ENCODE data around the gene MORN1.

Gene MORN1

GRCh38 chr1:2422523-2422922, 31.2 kb upstream of the MORN1 start:
- Histone ChIP-seq H3K9me3 (ENCODE audit: control insufficient read depth, insufficient read depth, low read depth, low read length) (peaks cover 6% of the 10 kb centered on the region; the same call in 1 of the 2 replicates), H3K4me1 (ENCODE audit: control insufficient read depth, insufficient read depth, low read length) (no peaks in the 10 kb centered on the region), H3K27me3 (ENCODE audit: control insufficient read depth, insufficient read depth, low read length) (peaks cover 16% of the 10 kb centered on the region; the same call in 1 of the 2 replicates), H3K4me3 (ENCODE audit: low read depth, low read length) (no peak overlapping the region), H3K27ac (ENCODE audit: low read depth, low read length) (no peak overlapping the region), H3K9ac (ENCODE audit: low read length) (no peak overlapping the region), H3K36me3 (ENCODE audit: control insufficient read depth, insufficient read depth, low read length) (no peaks in the 10 kb centered on the region)

GRCh38 chr1:2419416-2419815, 28.1 kb upstream of the MORN1 start:
- Histone ChIP-seq H3K4me3 (ENCODE audit: low read depth, low read length) (no peak overlapping the region), H3K27me3 (ENCODE audit: control insufficient read depth, insufficient read depth, low read length) (peaks cover 19% of the 10 kb centered on the region; the same call in 1 of the 2 replicates), H3K4me1 (ENCODE audit: control insufficient read depth, insufficient read depth, low read length) (no peaks in the 10 kb centered on the region), H3K27ac (ENCODE audit: low read depth, low read length) (no peak overlapping the region), H3K36me3 (ENCODE audit: control insufficient read depth, insufficient read depth, low read length) (no peaks in the 10 kb centered on the region), H3K9ac (ENCODE audit: low read length) (no peak overlapping the region), H3K9me3 (ENCODE audit: control insufficient read depth, insufficient read depth, low read depth, low read length) (peaks cover 6% of the 10 kb centered on the region; the same call in 1 of the 2 replicates)

GRCh38 chr1:2418791-2419320, 27.5 kb upstream of the MORN1 start:
- Histone ChIP-seq H3K27me3 (ENCODE audit: control insufficient read depth, insufficient read depth, low read length) (peaks cover 19% of the 10 kb centered on the region; the same call in 1 of the 2 replicates), H3K27ac (ENCODE audit: low read depth, low read length) (no peak overlapping the region), H3K4me1 (ENCODE audit: control insufficient read depth, insufficient read depth, low read length) (peaks cover 5% of the 10 kb centered on the region), H3K9me3 (ENCODE audit: control insufficient read depth, insufficient read depth, low read depth, low read length) (peaks cover 6% of the 10 kb centered on the region; the same call in 1 of the 2 replicates), H3K9ac (ENCODE audit: low read length) (no peak overlapping the region), H3K36me3 (ENCODE audit: control insufficient read depth, insufficient read depth, low read length) (no peaks in the 10 kb centered on the region), H3K4me3 (ENCODE audit: low read depth, low read length) (no peak overlapping the region)

GRCh38 chr1:2417833-2418225, 26.5 kb upstream of the MORN1 start:
- H3K9ac ChIP-seq (ENCODE audit: low read length) = no peak overlapping the region
- H3K27me3 ChIP-seq (ENCODE audit: control insufficient read depth, insufficient read depth, low read length) = peaks cover 19% of the 10 kb centered on the region; the same call in 1 of the 2 replicates
- no peak overlapping the region for H3K27ac ChIP-seq (ENCODE audit: low read depth, low read length)
- H3K36me3 ChIP-seq (ENCODE audit: control insufficient read depth, insufficient read depth, low read length) = no peaks in the 10 kb centered on the region
- H3K4me3 ChIP-seq (ENCODE audit: low read depth, low read length) = no peak overlapping the region
- H3K4me1 ChIP-seq (ENCODE audit: control insufficient read depth, insufficient read depth, low read length) = peaks cover 10% of the 10 kb centered on the region
- no peaks in the 10 kb centered on the region for H3K9me3 ChIP-seq (ENCODE audit: control insufficient read depth, insufficient read depth, low read depth, low read length)

- H3K27me3 ChIP-seq (ENCODE audit: control insufficient read depth, insufficient read depth, low read length) = peaks cover 19% of the 10 kb centered on the region; the same call in 1 of the 2 replicates
- H3K27ac ChIP-seq (ENCODE audit: low read depth, low read length) = no peak overlapping the region
- no peaks in the 10 kb centered on the region for H3K9me3 ChIP-seq (ENCODE audit: control insufficient read depth, insufficient read depth, low read depth, low read length)
- H3K9ac ChIP-seq (ENCODE audit: low read length) = no peak overlapping the region
- peaks cover 10% of the 10 kb centered on the region for H3K4me1 ChIP-seq (ENCODE audit: control insufficient read depth, insufficient read depth, low read length)
- no peak overlapping the region for H3K4me3 ChIP-seq (ENCODE audit: low read depth, low read length)
- no peaks in the 10 kb centered on the region for H3K36me3 ChIP-seq (ENCODE audit: control insufficient read depth, insufficient read depth, low read length)
Measured at GRCh38 chr1:2417083-2417832, 25.9 kb upstream of the MORN1 start.

- Histone ChIP-seq H3K27ac (ENCODE audit: low read depth, low read length) (no peak overlapping the region), H3K9me3 (ENCODE audit: control insufficient read depth, insufficient read depth, low read depth, low read length) (no peaks in the 10 kb centered on the region), H3K4me1 (ENCODE audit: control insufficient read depth, insufficient read depth, low read length) (peaks cover 10% of the 10 kb centered on the region), H3K4me3 (ENCODE audit: low read depth, low read length) (no peak overlapping the region), H3K9ac (ENCODE audit: low read length) (no peak overlapping the region), H3K36me3 (ENCODE audit: control insufficient read depth, insufficient read depth, low read length) (no peaks in the 10 kb centered on the region), H3K27me3 (ENCODE audit: control insufficient read depth, insufficient read depth, low read length) (peaks cover 19% of the 10 kb centered on the region; the same call in 1 of the 2 replicates)
Measured at GRCh38 chr1:2416403-2416802, 25.0 kb upstream of the MORN1 start.

- no peak overlapping the region for H3K4me3 ChIP-seq (ENCODE audit: low read depth, low read length)
- H3K27me3 ChIP-seq (ENCODE audit: control insufficient read depth, insufficient read depth, low read length) = peaks cover 19% of the 10 kb centered on the region; the same call in 1 of the 2 replicates
- peaks cover 10% of the 10 kb centered on the region for H3K4me1 ChIP-seq (ENCODE audit: control insufficient read depth, insufficient read depth, low read length)
- H3K9ac ChIP-seq (ENCODE audit: low read length) = no peak overlapping the region
- H3K9me3 ChIP-seq (ENCODE audit: control insufficient read depth, insufficient read depth, low read depth, low read length) = no peaks in the 10 kb centered on the region
- H3K36me3 ChIP-seq (ENCODE audit: control insufficient read depth, insufficient read depth, low read length) = no peaks in the 10 kb centered on the region
- H3K27ac ChIP-seq (ENCODE audit: low read depth, low read length) = no peak overlapping the region
Measured at GRCh38 chr1:2415801-2416208, 24.5 kb upstream of the MORN1 start.

- peaks cover 10% of the 10 kb centered on the region for H3K4me1 ChIP-seq (ENCODE audit: control insufficient read depth, insufficient read depth, low read length)
- H3K27ac ChIP-seq (ENCODE audit: low read depth, low read length) = no peak overlapping the region
- no peaks in the 10 kb centered on the region for H3K9me3 ChIP-seq (ENCODE audit: control insufficient read depth, insufficient read depth, low read depth, low read length)
- peaks cover under 1% of the 10 kb centered on the region; the same call in 1 of the 2 replicates for H3K36me3 ChIP-seq (ENCODE audit: control insufficient read depth, insufficient read depth, low read length)
- H3K4me3 ChIP-seq (ENCODE audit: low read depth, low read length) = no peak overlapping the region
- H3K27me3 ChIP-seq (ENCODE audit: control insufficient read depth, insufficient read depth, low read length) = peaks cover 19% of the 10 kb centered on the region; the same call in 1 of the 2 replicates
- H3K9ac ChIP-seq (ENCODE audit: low read length) = no peak overlapping the region
Measured at GRCh38 chr1:2415337-2415736, 24.0 kb upstream of the MORN1 start.

GRCh38 chr1:2414297-2414958, 23.1 kb upstream of the MORN1 start:
- Histone ChIP-seq H3K9me3 (ENCODE audit: control insufficient read depth, insufficient read depth, low read depth, low read length) (no peaks in the 10 kb centered on the region), H3K9ac (ENCODE audit: low read length) (peak overlapping the region; percentile 42), H3K4me1 (ENCODE audit: control insufficient read depth, insufficient read depth, low read length) (peaks cover 10% of the 10 kb centered on the region), H3K27ac (ENCODE audit: low read depth, low read length) (no peak overlapping the region), H3K4me3 (ENCODE audit: low read depth, low read length) (peak overlapping the region; percentile 86), H3K27me3 (ENCODE audit: control insufficient read depth, insufficient read depth, low read length) (peaks cover 19% of the 10 kb centered on the region; the same call in 1 of the 2 replicates), H3K36me3 (ENCODE audit: control insufficient read depth, insufficient read depth, low read length) (peaks cover 8% of the 10 kb centered on the region)

GRCh38 chr1:2413495-2414296, 22.3 kb upstream of the MORN1 start:
- peaks cover 12% of the 10 kb centered on the region for H3K36me3 ChIP-seq (ENCODE audit: control insufficient read depth, insufficient read depth, low read length)
- H3K9me3 ChIP-seq (ENCODE audit: control insufficient read depth, insufficient read depth, low read depth, low read length) = no peaks in the 10 kb centered on the region
- peak overlapping the region; percentile 86 for H3K4me3 ChIP-seq (ENCODE audit: low read depth, low read length)
- peaks cover 10% of the 10 kb centered on the region for H3K4me1 ChIP-seq (ENCODE audit: control insufficient read depth, insufficient read depth, low read length)
- peaks cover 13% of the 10 kb centered on the region; the same call in 1 of the 2 replicates for H3K27me3 ChIP-seq (ENCODE audit: control insufficient read depth, insufficient read depth, low read length)
- peak overlapping the region; percentile 82; the same call in 1 of the 2 replicates for H3K27ac ChIP-seq (ENCODE audit: low read depth, low read length)
- peak overlapping the region; percentile 82 for H3K9ac ChIP-seq (ENCODE audit: low read length)

Data from HUES6 (cell line).